Iris pigment epithelial cell (primary cell): Measurements from ENCODE around the gene KCNJ3.

Source experiments
- DNase-seq: peaks from one replicate; pipeline ENCODE4 v3.0.0-alpha.2; 2011; ENCODE audit warnings: low read depth

The KCNJ3 gene

GRCh38 chr2:154706660-154707059, 8.2 kb downstream of the KCNJ3 start:
- no peak for DNase-seq

GRCh38 chr2:154707994-154708575, 9.6 kb downstream of the KCNJ3 start:
- no peak for DNase-seq

GRCh38 chr2:154709215-154709614, 10.7 kb downstream of the KCNJ3 start:
- DNase-seq: no peak

DNA sequence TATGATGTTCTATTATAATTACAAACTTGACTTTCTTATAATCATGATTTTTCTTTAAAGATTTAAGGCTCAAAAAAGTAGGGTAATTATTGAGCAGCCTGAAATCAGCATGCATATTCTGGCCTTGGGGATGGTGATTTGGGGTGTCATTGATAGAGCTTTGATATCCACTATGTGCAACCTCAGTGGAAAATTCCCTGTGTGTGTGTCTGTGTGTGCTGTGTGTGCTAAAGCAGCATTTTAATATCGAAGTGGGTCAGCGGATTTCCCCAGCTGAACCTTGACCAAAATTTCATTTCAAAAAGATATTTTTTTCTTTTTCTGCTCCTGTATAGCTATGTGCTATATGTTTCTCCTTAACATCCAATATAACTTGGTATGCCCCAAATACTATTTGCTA, 11.6 kb downstream of the KCNJ3 start:
- no peak for DNase-seq

DNA sequence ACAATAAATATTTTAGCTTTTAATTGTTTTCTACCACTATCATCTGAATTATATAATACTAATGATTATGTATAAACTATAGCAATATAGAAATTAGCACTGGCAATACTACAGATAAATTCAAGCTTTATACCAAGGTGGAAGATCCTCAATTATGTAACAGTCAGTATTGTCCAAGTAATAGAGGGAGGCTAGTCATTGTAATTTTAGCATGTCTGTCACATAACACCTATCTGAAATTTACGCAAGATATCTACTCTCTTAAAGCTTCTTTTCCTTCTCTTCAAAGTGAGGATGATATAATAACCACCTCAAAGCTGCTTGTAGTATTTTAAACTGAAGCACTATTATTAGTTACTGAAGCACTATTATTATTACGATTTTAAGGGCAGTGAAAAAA, 12.2 kb downstream of the KCNJ3 start:
- DNase-seq: no peak

DNA sequence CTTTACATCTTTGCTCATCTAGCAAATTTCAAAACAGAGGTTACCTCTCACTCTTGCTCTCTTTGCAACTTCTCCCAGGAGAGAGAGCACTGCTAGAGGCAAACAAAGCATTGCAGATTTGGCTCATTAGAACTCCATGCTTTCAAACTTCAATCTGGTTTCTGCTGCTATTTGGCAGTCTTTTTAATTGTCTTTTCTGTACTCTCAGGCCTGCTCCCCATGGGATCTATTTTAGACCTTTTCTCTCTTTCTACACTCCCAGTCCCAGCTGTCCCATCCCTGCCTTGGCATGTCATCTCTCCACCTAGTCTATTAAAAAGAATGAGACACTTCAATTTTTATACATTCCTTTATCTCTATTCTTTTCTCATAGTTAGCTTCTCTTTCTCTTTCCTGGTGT, 15.2 kb downstream of the KCNJ3 start:
- DNase-seq: no peak

- peak; percentile 8 for DNase-seq
These were observed 22.2 kb downstream of the KCNJ3 start for GRCh38 chr2:154720651-154721050.

DNA sequence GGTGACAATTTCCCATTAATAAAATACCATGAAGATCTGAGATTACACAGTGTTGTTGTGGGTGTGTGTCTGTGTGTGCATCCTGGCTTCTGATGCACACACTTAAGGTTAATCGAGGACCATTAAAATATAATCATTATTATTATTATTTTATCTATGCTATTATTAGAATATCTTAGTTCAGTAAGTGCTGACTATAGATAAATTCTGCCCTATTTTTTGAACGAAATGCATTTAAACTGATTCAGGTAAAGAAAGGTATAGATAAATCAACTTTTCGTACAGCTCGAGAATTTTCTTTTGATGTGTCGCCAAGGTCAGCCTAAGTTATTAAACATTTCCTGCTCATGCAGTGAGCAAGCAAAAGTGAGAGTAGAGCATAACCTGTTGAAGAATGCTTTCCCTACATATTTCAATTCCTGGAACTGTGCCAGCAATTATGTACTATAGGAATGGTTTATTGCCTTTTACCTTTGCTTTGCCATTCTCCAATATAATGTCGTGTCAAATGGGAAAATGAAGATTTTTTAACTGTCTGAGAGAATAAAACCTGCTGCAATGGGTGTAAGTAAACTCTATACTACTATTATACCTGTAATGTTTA, 25.8 kb downstream of the KCNJ3 start:
- no peak for DNase-seq

- DNase-seq: no peak
These were observed 41.9 kb downstream of the KCNJ3 start for GRCh38 chr2:154740361-154740760.

- no peak for DNase-seq
These were observed 60.4 kb downstream of the KCNJ3 start for GRCh38 chr2:154758871-154759270.

DNA sequence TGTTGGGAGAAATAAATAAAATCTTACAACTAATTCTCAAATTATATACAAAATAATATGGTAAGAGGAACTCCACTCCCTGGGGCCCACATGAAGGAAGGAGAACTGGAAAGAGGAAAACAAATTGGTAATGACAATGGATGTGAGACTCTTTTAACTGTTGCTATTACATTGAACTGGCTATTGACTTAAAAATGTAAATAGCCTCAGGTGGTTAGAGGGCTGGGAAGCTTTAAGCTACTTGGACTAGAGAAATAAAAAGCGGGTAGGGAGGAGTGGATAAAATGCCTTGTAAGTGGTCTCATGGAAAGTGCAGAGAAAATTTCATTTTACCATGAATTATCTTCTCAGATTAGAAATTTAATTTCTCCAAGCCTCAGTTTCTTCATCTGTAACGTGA, 64.1 kb downstream of the KCNJ3 start:
- DNase-seq: no peak

DNA sequence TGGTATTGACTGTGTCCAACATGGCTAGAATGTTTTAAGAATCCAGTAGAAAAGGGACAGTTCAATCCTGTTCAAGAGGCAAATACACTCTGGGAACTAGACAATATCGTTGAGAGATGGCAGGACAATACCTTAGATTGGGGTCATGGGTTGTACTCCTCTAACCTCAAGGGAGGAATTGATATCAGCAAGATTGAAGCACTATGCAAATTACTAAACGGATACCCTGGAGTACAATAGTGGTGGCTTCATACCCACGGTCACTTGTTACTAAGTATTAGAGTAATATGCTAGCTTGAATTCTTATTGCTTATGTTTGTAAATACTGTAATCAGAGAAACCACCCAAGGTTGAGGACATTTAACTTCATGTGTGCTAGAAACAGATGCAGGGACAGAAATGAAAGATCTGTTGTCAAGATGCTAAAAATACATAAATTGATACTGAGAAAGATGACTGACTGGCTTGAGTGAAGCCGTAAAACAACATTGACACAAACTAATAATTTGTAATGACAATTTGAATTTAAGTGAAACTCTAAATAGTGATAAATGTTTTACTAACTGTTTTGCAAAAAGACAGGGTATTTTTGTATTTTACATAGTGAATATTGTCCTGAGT, 73.3 kb downstream of the KCNJ3 start:
- no peak for DNase-seq

DNA sequence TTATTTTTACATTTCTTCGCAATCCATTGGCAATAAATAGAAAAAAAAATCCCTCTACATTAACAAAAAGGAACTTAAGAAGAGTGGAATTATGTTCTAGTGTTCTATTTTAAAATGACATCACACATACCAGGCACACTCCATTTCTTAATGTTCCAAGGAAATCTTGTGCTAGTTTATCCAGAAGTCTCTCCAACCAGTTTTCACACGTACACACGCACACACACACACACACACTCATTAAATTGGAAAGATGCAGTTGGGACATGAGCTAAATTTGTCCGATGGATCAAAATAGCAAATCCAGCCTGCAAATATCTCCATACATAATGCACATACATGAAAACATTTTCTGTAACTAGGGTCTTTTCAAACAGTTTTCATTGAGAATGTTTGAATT, 78.3 kb downstream of the KCNJ3 start:
- DNase-seq: no peak

DNA sequence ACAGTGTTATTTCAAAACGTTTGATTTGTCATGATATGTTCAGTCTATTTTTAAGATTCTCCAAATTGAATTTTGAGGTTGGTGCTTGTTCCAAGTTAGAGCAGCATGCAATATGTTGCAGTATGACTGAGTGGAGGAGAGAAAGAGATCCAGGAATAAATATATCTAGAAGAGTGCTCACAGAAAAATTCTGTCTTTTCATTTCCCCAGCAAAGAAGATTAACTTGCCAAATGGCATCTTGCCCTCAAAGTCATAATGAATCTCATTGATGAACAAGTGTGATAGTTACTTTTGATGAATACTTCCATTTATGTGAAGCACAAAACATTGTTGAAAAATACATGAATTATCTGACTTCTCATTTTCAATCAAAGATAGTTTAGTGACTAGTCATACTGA, 95.9 kb downstream of the KCNJ3 start:
- DNase-seq: no peak

DNA sequence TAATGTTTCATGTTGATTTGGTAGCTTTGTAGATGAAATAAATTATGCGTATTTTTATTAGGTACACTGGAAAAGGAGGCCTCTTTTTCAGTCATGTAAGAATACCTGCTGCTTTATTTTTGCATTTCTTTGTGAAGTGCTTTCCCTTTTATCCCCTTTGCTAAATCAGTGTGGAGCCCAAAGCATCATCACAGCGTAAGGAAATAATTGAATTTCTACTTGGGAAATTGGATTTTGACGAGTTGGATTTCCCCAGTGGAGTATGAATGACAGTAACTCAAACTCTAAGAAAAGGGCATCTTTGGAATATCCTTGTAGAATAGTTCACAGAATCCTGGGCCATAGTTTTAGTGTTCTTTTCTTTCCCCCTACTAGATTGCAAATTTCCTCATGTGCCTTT, 97.2 kb downstream of the KCNJ3 start:
- no peak for DNase-seq

- no peak for DNase-seq
These were observed 106.0 kb downstream of the KCNJ3 start for GRCh38 chr2:154804451-154804850.

DNA sequence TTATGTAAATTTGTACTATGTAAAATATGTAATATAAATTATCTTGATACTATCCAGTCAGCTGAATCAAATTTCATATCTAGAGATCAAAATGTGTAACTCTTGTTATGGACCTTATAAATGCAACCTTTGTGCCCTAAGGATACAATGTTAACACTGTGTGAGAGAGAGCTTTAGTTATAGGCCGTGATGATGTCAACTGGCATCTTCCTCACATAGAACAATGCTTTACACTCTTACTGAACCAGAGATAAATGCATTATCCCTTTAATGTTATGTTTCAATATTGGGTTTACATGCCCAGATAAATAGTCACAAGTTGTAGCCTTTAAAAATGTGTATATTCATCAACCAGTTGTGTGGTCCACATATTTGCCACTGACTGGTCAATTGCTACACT, 115.1 kb downstream of the KCNJ3 start:
- no peak for DNase-seq

- no peak for DNase-seq
These were observed 116.4 kb downstream of the KCNJ3 start for GRCh38 chr2:154814856-154815255.

GRCh38 chr2:154825358-154825757, 126.9 kb downstream of the KCNJ3 start:
- DNase-seq: no peak

- DNase-seq: no peak
These were observed 128.3 kb downstream of the KCNJ3 start for GRCh38 chr2:154826827-154827226.

- DNase-seq: no peak
These were observed 128.8 kb downstream of the KCNJ3 start for GRCh38 chr2:154827286-154827685.

DNA sequence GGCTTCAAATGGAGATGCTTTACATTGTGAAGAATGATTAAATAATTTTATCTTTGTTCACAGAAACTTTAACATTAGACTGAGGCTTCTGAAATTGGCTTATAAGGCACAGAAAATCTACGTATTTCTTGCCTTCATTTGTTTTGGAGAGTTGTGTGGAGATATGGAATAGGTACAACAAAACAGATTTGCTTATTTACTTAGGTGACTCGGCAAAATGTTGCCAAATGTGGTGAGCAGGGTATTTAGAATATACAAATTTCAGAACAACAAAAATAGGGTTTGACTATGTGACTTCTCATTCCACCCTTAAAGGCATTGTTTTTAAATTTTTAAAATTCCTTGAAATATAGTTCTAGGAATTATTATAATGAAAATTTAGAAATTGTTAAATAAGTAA, 134.2 kb downstream of the KCNJ3 start:
- no peak for DNase-seq

DNA sequence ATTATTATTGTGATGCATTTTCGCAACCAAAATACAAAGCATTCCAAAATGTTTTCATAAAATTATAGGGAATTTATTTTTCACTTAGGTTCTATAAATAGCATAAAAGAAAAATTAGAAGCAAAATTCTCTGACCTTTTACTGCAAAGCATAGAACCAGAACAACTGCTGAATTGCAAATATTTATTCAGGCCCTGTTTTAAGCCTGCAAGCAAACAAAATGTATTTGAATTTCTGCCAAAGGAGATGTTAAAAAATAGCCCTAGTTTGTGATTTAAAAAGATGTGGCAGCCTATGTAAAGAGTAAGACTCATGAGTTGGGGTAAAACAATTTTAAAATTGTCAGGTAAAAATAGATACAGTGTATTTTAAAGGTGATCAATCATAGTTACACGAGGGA, 138.1 kb downstream of the KCNJ3 start:
- no peak for DNase-seq

GRCh38 chr2:154837035-154837434, 138.5 kb downstream of the KCNJ3 start:
- DNase-seq: no peak
